AML-193 (cell line): ENCODE data around the gene WNT2.
"Not testable (repeated sequence)": the region's sequence is repeated elsewhere in the genome, so short reads cannot be mapped to it uniquely, and the experiment has no call there.

Source experiments
- DNase-seq, 2 experiments: peaks; one replicate each; lab custom pipeline; 2025; lab: John Stamatoyannopoulos, UW

WNT2 gene

DNA sequence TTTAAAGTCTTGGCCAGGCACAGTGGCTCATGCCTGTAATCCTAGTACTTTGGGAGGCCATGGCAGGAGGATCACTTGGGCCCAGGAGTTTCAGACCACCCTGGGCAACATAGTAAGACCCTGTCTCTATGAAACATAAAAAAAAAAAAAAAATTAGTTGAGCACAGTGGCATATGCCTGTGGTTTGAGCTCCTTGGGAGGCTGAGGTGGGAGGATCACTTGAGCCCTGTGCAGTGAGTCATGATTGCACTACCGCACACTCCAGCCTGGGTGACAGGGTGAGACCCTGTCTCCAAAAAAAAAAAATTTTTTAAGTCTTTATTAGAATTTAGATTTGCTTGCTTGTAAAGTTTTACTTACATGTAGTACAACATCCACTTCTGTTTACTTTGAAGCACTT is 14.0 kb downstream of the WNT2 start:
- no peak for DNase-seq

DNA sequence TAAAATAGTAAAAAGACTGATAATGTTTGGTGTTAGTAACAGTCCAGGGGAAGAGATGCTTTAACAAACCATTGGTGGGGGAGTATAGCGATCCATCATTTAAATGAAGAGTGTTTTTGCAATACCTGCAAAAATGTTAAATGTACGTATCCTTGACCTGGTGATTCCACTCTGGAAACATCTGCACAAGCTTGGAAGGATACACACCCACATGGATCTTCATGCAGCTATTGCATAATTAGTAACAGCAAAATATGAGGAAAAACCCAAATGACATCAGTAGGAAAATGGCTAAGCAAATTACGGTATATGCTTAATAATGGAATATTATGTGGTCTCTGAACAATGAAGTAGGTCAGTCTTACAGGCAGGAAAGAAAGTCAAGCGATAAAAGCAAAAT is 20.5 kb downstream of the WNT2 start:
- DNase-seq: no peak

DNA sequence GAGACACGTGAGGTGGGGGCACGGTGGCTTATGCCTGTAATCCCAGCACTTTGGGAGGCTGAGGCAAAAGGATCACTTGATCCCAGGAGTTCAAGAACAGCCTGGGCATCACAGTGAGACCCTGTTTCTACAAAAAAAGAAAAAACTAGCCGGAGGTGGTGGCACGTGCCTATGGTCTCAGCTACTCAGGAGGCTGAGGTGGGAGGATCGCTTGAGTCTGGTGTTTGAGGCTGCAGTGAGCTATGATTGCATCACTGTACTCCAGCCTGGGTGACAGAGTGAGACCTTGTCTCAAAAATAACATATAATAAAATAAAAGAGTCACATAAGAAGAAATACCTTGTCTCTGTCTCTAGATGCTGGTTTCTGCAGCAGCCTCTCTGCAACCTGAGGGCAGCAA is 22.4 kb downstream of the WNT2 start:
- not testable (repeated sequence) for DNase-seq

DNA sequence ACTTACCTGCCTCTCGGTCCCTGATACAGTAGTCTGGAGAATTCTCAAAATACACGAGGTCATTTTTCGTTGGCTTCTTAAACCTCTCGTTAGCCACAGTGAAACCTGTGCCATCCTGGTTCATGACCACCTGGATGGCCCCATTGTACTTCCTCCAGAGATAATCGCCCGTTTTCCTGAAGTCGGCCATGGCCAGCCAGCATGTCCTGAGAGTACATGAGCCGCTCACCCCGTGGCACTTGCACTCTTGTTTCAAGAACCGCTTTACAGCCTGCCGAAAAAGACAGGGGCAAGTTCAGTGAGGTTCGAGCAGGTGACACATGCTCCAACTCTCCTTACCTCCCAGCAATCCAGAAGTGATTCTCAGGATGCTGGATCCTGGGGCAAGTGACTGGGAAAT is 25.3 kb downstream of the WNT2 start:
- no peak for DNase-seq

DNA sequence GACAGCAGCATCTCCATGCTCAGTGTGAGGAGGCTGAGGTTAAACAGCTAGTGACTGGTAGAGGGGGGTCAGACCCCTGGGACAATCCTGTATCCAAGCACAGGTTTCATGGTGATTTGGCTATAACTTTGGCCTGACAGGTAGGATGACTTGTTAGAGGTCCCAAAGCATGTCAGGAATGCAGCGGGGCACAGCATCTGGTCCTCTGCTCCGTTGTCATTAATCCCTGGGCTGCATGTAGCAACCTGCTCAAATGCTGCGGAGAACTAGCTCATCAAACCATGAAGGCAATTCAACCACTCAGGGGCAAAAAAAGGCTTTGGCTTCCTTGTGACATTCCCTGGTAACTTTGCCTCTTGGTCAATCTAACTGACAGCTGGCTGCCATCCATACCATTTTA is 26.8 kb downstream of the WNT2 start:
- no peak for DNase-seq

DNA sequence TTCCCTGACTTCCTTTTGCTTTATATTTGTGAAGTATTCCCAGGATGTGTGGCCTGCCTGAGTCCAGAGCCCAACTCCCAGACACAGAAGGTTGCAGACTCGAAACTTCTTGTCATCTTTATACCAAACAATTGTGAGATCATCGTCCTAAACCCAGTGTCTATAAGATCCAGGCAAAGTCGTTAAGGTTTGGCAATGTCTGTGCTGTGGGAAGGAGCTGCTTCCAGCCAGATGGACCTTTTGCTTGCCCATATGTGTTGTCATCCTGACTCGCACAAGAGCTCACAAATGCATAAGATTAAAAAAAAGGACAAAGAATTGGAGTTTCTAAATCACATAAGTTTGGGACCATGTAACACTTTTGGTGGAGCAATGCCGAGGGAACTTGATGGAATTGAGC is 37.0 kb downstream of the WNT2 start:
- no peak for DNase-seq

DNA sequence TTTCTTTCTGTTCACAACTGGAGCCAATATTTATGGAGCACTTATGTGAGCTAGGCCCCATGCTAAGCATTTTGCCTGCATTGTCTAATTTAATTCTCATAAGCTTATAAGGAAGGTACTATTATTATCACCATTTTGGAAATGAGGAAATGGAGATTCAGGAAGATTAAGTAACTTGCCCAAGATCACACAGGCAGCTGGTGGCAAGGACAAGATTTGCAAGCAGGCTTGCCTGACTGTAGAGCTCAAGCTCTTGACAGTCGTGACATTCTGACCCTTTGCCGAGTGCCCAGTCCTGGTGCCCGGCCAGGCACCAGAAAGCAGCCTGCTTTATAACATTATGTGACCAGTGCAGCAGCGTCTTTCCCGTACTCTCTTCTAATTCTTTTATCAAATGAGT is 38.2 kb downstream of the WNT2 start:
- DNase-seq: peak in 1 of 2 experiments; percentile 3

DNA sequence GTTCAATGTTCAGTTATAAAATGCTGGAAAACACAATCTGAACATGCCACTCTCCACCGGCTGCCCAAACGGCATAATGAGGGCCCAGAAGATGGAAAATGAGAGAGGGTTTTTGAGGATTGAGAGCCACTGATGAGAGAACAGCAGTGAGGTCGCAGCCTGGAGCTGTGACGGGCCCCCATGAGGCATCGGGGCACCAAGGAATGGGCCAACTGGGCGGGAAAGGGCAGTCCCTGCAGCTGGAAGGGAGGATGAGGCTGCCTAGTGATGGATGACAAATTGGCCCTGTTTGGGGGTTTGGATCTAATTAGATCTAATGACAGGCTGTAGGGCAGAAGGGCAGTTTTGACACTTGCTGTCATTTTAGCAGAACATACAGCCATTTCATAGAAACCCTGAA is 39.1 kb downstream of the WNT2 start:
- no peak for DNase-seq

DNA sequence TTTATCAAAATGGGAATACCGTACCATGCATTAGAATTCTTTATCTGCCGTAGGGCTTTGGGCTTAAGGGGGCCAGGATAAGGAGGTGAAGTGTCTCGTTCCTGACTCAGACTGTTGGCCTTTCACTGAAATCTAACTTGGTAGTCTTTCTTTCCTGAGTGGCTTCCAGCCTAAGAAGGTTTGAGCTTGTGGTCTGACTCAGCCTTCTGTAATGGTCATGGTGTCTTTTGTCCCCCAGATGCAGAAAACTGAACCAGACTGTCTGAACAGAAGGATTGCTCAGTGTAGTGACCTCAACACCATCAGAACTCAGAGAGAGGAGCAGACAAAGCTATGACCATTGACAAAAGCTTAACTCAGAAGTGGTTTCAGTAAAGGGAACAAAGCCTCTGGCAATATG is 39.5 kb downstream of the WNT2 start:
- no peak for DNase-seq

DNA sequence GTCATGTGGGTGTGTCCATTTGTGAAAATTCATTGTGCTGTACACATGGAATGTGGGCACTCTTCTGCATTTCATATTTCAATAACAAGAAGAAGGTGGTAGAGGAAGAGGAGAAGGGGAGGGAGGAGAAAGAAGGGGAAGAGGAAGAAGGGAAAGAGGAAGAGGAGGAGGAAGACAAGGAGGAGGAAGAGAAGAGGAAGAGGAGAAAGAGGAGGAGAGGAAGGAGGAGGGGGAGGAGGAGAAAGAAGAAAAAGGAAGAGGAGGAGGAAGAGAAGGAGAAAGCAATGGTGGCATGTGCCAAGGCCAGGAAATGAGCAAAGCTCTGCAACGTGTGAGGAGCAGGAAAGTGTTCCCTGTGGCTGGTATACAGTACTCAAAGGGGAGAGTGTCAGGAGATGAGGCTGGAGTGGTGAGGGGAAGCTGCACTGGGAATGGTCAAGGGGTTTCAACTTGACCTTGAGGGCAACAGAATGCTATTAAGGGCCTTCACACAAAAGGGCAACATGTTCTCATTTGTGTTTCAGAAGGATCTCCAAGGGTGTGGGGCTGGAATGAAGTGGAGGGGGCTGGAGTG is 40.5 kb downstream of the WNT2 start:
- DNase-seq: no peak

DNA sequence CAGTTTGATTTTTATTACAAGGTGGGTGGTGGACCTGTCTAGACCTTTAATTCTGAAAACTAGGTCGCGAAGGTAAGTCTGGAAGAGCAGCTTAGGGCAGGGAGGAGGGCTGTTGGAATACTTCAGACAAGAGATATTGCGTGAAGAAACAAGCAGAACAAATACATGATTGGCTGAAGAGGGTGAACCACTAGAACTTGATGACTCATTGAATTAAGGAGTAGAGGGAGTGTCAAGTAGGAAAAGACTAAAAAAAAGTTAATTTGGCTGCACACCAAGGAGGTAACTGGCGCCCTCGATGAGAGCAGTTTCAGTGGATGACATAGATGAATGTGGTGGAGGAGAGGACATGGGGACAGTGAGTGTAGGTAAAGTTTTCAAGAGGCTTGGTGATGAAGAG is 41.3 kb downstream of the WNT2 start:
- no peak for DNase-seq

DNA sequence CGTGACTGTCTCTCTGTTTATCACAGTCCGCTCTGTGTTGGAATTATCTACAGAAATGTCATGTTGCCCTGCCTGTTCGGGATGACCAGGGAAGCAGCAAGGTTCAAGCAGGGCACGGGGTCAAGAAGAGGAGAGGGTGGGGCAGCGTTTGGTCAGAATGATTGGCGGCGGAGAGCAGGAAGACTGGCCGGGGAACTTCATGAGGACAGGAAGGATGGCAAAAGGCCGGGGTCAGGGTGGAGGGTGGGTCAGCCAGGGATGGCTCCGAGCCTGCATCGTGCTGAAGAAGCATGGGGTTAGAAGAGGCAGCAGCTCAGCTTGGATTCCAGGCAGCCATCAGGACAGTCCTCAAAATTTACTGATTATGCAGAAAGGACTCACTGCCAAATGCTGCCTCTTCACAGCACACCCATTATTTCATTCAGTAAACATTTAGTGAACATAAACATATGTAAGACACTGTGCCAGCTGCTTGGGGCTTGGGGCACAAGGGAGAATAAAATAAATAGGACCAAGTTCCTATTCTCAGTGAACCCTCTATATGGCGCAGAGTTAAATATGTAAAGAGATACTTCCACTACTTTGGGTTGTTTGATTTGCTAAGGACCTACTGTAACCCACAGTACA is 42.8 kb downstream of the WNT2 start:
- DNase-seq: no peak

DNA sequence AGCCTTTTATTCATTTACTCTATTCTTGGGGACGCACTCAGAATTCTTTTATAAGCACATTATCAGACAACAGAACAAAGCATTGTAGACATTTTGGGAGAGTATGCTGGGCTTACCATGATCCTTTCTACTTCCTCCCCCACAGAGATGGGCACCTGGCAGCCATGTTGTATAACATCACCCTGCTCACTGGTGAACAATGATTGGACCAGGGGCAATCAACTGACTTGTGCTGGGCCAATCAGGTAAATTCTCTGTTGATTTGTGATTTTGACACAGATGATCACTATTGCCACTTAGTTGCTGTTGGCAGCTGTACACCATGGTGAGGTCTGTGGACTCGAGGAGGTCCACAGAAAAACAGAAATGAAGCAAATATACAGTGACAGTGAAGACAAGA is 43.7 kb downstream of the WNT2 start:
- no peak for DNase-seq

DNA sequence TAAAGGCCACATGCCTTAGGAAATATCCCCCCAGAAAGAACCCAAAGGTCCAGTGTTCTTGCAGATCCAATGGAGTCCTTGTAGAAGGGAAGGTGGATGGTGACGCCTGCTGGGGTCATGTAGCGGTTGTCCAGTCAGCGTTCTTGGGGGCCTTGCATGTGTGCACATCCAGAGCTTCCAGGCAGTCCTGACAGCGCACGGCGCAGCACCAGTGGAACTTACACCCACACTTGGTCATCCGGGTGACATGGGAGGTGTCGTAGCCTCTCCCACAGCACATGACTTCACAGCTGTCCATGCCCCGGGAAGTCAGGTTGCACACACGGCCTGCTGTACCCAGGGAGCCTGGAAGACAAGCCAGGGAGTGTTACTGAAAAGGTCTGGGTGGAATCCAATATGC is 44.8 kb downstream of the WNT2 start:
- no peak for DNase-seq

DNA sequence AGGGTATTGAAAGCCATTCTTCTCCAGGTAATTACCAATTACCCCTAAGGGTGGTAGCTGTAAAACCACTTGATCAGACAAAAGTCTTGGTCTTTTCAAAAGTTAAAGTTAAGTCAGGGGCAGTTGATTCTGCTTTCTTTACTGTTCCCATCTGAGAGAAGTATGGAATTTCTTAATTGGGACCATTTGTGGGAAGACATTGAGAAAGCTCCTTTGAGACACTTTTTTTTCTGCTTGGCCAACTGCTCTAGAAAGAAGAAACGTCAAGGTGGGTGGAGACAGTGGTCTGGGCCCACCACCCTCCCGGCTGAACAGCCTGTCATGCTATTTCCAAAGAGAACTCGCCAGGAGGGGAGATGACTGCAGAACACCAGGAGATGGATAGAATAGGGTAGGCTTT is 45.3 kb downstream of the WNT2 start:
- DNase-seq: no peak

DNA sequence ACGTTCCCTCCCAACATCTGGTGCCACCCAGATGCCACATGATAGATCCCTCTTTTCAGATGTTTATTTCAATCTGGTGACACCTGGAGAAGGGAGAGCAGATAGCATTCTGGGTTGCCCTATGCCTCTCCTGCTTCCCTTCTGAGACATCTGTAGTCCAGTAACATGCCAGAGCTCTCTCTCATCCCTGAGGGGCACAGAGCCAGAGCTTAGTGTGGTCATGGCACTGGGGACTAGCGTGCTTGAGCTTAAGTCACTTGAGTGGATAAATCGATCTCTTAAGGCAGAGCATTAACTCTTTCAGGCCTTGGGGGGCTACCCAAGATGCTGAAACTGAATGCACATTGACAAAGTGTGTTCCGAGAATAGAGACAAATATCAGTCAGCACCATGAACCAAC is 47.9 kb downstream of the WNT2 start:
- no peak for DNase-seq

DNA sequence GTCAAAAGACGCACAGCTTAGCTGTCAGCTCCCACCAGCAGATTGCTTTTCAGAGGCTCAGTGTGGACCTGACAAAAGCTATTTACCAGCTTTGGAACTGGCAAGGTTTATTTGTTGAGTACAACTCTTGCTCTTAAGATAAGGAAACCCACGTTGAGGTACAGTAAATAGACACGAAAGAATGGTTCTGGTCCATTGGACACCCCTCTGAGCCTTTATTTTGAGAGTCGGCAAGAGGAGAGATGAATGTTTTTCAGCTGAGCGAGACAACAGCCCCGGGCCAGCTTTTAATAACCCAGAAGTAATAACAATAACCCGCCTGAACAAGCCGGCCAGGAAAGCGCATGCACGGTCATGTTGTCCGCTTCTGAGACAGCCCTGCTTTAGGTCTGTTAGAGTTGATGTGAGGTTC is 49.0 kb downstream of the WNT2 start:
- no peak for DNase-seq

DNA sequence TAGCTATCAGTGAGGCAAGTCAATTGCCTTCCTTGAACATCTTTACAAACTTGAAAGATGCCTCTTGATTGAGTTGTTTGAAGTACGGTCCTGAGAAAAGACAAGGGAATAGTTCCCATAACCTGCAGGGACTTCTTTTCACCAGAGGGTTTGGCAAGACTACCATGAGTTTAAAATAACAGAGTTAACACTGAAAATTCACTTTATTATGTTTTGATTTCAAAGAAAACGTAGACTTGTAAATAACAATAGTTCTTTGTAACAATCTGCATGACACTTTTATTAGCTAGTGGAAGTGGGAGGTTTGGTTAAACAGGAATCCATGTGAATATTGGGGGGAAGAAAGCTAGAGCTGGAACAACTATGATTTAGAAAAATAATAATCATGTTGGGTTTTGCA is 49.5 kb downstream of the WNT2 start:
- DNase-seq: no peak

DNA sequence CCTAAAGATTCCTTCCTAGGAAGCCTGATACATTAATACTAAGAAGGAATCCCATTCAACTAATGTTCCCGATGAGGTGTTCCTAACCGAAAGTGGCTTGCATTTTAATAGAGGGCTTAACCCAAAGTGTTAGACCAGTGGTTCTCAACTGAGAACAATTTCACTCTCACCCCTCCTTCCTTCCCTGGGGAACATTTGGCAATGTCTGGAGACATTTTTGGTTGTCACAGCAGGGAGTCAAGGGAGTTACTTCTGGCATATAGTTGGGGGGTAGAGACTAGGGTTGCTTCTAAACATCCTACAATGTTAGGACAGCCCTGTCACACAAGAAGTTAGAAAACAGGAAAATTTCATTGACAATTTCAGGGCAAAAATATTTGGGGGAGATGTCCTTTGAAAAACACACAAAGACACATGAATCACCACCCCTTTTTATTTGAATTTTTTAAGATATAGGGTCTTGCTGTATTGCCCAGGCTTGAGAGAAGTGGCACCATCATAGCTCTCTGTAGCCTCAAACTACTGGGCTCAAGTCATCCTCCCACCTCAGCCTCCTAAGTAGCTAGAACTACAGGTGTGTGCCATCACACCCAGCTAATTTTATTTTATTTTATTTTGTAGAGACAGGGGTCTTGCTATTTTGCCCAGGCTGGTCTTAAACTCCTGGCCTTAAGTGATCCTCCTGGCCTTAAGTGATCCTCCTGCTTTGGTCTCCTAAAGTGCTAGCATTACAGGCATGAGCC is 50.7 kb downstream of the WNT2 start:
- no peak for DNase-seq

DNA sequence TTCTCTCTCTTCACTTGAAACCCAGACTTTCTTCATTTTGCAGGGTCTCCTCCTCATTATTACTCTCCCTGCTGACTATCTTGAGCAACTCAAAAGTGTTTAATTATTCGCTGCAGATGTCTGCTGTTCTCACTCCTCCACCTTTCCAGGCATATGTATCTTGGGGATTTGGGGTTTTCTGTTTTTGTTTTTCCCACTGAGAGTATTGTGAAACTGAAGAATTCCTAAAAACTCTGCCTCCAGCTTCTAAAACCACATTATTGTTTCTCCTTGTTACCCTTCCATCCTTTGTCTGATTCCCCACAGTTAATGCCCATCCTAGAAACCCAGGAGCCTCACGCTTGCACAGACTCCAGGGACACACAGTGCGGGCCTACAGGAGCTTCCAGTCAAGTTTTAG is 51.3 kb downstream of the WNT2 start:
- DNase-seq: no peak

DNA sequence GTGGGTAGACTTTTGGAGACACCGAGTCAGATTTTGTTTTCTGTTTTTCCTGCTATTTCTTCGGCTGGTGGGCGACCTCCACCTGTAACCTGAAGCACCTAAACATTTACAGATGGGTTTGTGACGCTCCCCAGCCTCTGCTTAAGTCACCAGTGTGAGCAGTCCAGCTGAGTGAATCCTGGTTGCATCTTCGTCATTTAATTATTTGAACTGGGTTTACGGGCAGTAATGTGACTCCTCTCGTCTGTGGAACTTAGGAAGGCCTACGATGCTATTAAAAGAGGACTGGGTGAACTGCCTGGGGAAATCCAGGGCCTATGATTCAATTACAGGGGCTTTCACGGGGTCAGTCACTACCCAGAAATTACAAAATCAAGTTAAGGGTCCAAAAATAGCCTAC is 52.5 kb downstream of the WNT2 start:
- DNase-seq: no peak

DNA sequence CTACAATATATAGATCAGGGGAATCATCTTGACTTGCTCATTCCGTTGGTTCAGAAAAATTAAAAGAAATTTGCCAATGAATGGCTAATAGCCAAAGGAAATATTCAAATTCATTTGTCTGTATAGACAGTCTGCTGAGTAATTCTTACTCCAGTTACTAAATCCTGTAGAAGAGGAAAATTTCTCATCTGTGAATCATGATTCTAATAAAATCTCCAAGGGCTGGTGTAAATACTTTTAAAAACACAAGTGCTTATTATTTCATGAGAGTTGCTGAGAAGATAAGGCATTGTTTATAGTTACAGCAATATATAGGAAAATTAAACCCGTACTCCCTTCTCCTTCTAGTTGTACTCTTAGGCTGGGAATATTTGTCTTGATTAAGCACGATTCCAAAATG is 53.0 kb downstream of the WNT2 start:
- DNase-seq: no peak

DNA sequence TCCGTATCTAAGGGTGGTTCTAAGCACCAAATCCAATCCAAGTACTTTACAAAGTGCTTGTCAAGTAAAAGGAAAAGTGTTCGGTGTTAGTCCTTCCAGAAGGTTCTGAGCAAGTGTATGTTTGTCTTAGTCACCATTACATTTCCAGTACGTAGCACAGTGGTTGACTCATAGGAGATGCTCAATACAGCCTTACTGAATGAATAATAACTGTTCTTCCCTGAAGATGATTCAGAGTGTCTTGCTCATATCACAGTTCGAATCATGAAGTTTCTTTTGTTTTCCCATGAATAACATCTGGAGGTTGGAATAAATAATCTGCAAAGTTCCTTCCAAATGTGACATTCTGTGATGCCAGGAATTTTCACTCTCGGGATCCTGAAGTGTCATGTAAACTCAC is 53.4 kb downstream of the WNT2 start:
- DNase-seq: no peak

DNA sequence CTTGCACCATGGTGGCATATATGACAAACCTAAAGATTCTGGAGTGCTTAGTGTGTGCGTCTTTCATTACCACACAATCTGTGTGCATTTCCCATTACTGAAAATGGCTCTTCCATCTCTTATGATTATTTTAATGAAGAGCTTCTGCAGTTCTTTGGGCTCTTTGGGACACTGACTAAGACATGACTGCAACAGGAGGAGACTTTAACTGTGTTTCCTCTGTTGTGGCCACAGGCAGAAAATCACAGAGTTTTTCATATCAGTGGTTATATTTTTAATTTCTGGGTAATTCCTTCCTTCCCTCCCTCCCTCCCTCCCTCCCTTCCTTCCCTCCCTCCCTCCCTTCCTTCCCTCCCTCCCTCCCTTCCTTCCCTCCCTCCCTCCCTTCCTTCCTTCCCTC is 58.1 kb downstream of the WNT2 start:
- no peak for DNase-seq
